IMR-90 (cell line): ENCODE data around the gene SASH1.

Experiments
- CEBPB ChIP-seq: IDR thresholded peaks from 2 replicates; pipeline ENCODE4 v1.6.1; 2012; ENCODE audit warnings: low read depth, low read length, improper control_type of control experiment
- CHD1 ChIP-seq: IDR thresholded peaks from 2 replicates; pipeline ENCODE4 v1.6.1; 2012; ENCODE audit warnings: low read depth, low read length, improper control_type of control experiment
- FOS ChIP-seq: fragments of 150-350 bp; IDR thresholded peaks from 2 replicates; pipeline ENCODE4 v1.6.1; 2016; ENCODE audit warnings: low read depth, low read length
- MXI1 ChIP-seq: IDR thresholded peaks from 2 replicates; pipeline ENCODE4 v1.6.1; 2012; ENCODE audit warnings: low read depth, mild to moderate bottlenecking, low read length, moderate library complexity, borderline replicate concordance
- POLR2A ChIP-seq: IDR thresholded peaks from 2 replicates; pipeline ENCODE4 v1.6.1; 2012; ENCODE audit warnings: mild to moderate bottlenecking, low read depth, low read length
- RAD21 ChIP-seq: IDR thresholded peaks from 2 replicates; pipeline ENCODE4 v1.6.1; 2012; ENCODE audit warnings: low read length, improper control_type of control experiment
- RCOR1 ChIP-seq: IDR thresholded peaks from 2 replicates; pipeline ENCODE4 v1.6.1; 2012; ENCODE audit warnings: mild to moderate bottlenecking, low read length, improper control_type of control experiment; ENCODE audit not compliant: insufficient replicate concordance
- RFX5 ChIP-seq: IDR thresholded peaks from 2 replicates; pipeline ENCODE4 v1.8.0; 2012; ENCODE audit warnings: low read depth, mild to moderate bottlenecking, low read length, moderate library complexity
- SMC3 ChIP-seq: fragments of 150-350 bp; IDR thresholded peaks from 2 replicates; pipeline ENCODE4 v1.6.1; 2016; ENCODE audit warnings: low read depth, mild to moderate bottlenecking, antibody characterized with exemption, low read length, moderate library complexity
- TF ChIP-seq, protein P1 (sequence below): conservative IDR thresholded peaks from 2 replicates; pipeline ENCODE4 v1.5.1; 2012; ENCODE audit warnings: mild to moderate bottlenecking, low read depth, low read length, improper control_type of control experiment
- TF ChIP-seq, protein P2 (sequence below): fragments of 150-350 bp; IDR thresholded peaks from 2 replicates; pipeline ENCODE4 v1.6.1; 2017; ENCODE audit warnings: mild to moderate bottlenecking, antibody characterized with exemption, low read length, low read depth
- TF ChIP-seq, protein P3 (sequence below): fragments of 150-350 bp; IDR thresholded peaks from 2 replicates; pipeline ENCODE4 v1.6.1; 2016; ENCODE audit warnings: low read depth, mild to moderate bottlenecking, low read length, moderate library complexity, borderline replicate concordance

DNA sequence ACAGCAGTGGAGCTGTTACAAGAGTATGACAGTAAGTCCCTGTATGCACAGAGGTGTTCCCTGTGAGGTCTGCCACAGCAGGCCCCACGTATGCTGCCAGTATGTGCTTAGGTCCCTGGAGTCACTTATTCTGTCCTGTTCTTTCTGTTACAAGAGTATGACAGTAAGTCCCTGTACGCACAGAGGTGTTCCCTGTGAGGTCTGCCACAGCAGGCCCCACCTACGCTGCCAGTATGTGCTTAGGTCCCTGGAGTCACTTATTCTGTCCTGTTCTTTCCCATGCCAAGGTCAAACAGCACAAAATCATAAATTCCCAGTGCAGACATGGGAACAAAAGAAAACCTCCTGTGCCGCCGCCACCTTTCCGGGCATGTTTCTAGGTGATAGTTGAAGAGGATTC is 192.2 kb downstream of the SASH1 start:
- TF ChIP-seq, protein P1, sequence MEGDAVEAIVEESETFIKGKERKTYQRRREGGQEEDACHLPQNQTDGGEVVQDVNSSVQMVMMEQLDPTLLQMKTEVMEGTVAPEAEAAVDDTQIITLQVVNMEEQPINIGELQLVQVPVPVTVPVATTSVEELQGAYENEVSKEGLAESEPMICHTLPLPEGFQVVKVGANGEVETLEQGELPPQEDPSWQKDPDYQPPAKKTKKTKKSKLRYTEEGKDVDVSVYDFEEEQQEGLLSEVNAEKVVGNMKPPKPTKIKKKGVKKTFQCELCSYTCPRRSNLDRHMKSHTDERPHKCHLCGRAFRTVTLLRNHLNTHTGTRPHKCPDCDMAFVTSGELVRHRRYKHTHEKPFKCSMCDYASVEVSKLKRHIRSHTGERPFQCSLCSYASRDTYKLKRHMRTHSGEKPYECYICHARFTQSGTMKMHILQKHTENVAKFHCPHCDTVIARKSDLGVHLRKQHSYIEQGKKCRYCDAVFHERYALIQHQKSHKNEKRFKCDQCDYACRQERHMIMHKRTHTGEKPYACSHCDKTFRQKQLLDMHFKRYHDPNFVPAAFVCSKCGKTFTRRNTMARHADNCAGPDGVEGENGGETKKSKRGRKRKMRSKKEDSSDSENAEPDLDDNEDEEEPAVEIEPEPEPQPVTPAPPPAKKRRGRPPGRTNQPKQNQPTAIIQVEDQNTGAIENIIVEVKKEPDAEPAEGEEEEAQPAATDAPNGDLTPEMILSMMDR: no peak
- TF ChIP-seq POLR2A: no peak
- TF ChIP-seq CHD1: no peak
- no peak for TF ChIP-seq RFX5
- TF ChIP-seq, protein P2, sequence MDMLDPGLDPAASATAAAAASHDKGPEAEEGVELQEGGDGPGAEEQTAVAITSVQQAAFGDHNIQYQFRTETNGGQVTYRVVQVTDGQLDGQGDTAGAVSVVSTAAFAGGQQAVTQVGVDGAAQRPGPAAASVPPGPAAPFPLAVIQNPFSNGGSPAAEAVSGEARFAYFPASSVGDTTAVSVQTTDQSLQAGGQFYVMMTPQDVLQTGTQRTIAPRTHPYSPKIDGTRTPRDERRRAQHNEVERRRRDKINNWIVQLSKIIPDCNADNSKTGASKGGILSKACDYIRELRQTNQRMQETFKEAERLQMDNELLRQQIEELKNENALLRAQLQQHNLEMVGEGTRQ: no peak
- no peak for TF ChIP-seq MXI1
- TF ChIP-seq RCOR1: no peak
- TF ChIP-seq, protein P3, sequence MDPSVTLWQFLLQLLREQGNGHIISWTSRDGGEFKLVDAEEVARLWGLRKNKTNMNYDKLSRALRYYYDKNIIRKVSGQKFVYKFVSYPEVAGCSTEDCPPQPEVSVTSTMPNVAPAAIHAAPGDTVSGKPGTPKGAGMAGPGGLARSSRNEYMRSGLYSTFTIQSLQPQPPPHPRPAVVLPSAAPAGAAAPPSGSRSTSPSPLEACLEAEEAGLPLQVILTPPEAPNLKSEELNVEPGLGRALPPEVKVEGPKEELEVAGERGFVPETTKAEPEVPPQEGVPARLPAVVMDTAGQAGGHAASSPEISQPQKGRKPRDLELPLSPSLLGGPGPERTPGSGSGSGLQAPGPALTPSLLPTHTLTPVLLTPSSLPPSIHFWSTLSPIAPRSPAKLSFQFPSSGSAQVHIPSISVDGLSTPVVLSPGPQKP: no peak
- TF ChIP-seq CEBPB: no peak
- TF ChIP-seq FOS: no peak
- TF ChIP-seq SMC3: no peak
- TF ChIP-seq RAD21: no peak
